22Rv1 (cell line): Measurements from ENCODE around the gene GALNT1.

Source experiments
- H3K27ac ChIP-seq: fragments of 450-650 bp; 2 replicates; pipeline ENCODE4 v1.5.1; 2017
- CTCF ChIP-seq: fragments of 450-650 bp; IDR thresholded peaks from 2 replicates; pipeline ENCODE4 v1.5.1; 2017; ENCODE audit warnings: mild to moderate bottlenecking
- ZFX ChIP-seq: fragments of 450-650 bp; IDR thresholded peaks from 2 replicates; pipeline ENCODE4 v1.6.1; 2017; ENCODE audit warnings: antibody characterized with exemption, borderline replicate concordance

Gene GALNT1

GRCh38 chr18:35642802-35643201 is 61.3 kb downstream of the GALNT1 start:
- TF ChIP-seq CTCF (no peak), ZFX (no peak)

GRCh38 chr18:35646449-35646848 is 64.9 kb downstream of the GALNT1 start:
- TF ChIP-seq CTCF (no peak), ZFX (no peak)
- H3K27ac ChIP-seq = no peak overlapping the region

More at GRCh38 chr18:35642802-35643201, 61.3 kb downstream of the GALNT1 start:
- no peak overlapping the region for H3K27ac ChIP-seq

- no peak for TF ChIP-seq ZFX
- no peak for TF ChIP-seq CTCF
- no peak overlapping the region for H3K27ac ChIP-seq
Observed at GRCh38 chr18:35653392-35654135, 72.0 kb downstream of the GALNT1 start.

GRCh38 chr18:35658112-35658511 is 76.6 kb downstream of the GALNT1 start:
- H3K27ac ChIP-seq = no peak overlapping the region
- TF ChIP-seq ZFX = no peak

GRCh38 chr18:35661483-35662146 is 80.1 kb downstream of the GALNT1 start:
- TF ChIP-seq ZFX = no peak
- TF ChIP-seq CTCF = peak; percentile 28; the same call in 1 of the 2 replicates
- no peak overlapping the region for H3K27ac ChIP-seq

GRCh38 chr18:35662293-35663062 is 80.9 kb downstream of the GALNT1 start:
- TF ChIP-seq ZFX = no peak
- TF ChIP-seq CTCF = no peak
- no peak overlapping the region for H3K27ac ChIP-seq

GRCh38 chr18:35671966-35672603 is 90.5 kb downstream of the GALNT1 start:
- H3K27ac ChIP-seq = no peak overlapping the region
- no peak for TF ChIP-seq CTCF
